NCI-H2171 treated with DMSO at 0.1 percent for 48 hours (cell line): Measurements from ENCODE around the gene RNF187.

Experiments used
- DNase-seq: peaks from one replicate; lab custom pipeline; 2025; lab: John Stamatoyannopoulos, UW

The RNF187 gene

GRCh38 chr1:228508840-228509415 is 21.7 kb downstream of the RNF187 start:
- DNase-seq, result no peak

- DNase-seq, result peak; percentile 32
Measured at GRCh38 chr1:228510101-228510802, 23.1 kb downstream of the RNF187 start.

- DNase-seq, result no peak
Measured at GRCh38 chr1:228510803-228511413, 23.7 kb downstream of the RNF187 start.

GRCh38 chr1:228511546-228512445 is 24.6 kb downstream of the RNF187 start:
- DNase-seq, result no peak

GRCh38 chr1:228512781-228513198 is 25.6 kb downstream of the RNF187 start:
- DNase-seq, result no peak

GRCh38 chr1:228513236-228513900 is 26.2 kb downstream of the RNF187 start:
- DNase-seq, result no peak

- DNase-seq, result no peak
Measured at GRCh38 chr1:228514421-228514820, 27.2 kb downstream of the RNF187 start.

- DNase-seq, result peak; percentile 51
Measured at GRCh38 chr1:228515200-228515834, 28.1 kb downstream of the RNF187 start.

- no peak for DNase-seq
Measured at GRCh38 chr1:228517655-228518054, 30.5 kb downstream of the RNF187 start.

- DNase-seq, result no peak
Measured at GRCh38 chr1:228527596-228527995, 40.4 kb downstream of the RNF187 start.

GRCh38 chr1:228528612-228529011 is 41.4 kb downstream of the RNF187 start:
- DNase-seq, result no peak

GRCh38 chr1:228530086-228530758 is 43.0 kb downstream of the RNF187 start:
- DNase-seq, result no peak

GRCh38 chr1:228530951-228531731 is 44.0 kb downstream of the RNF187 start:
- DNase-seq, result no peak

- no peak for DNase-seq
Measured at GRCh38 chr1:228538831-228539230, 51.6 kb downstream of the RNF187 start.

GRCh38 chr1:228540161-228540917 is 53.2 kb downstream of the RNF187 start:
- no peak for DNase-seq

- no peak for DNase-seq
Measured at GRCh38 chr1:228541725-228542124, 54.5 kb downstream of the RNF187 start.

GRCh38 chr1:228542376-228542775 is 55.2 kb downstream of the RNF187 start:
- no peak for DNase-seq

- no peak for DNase-seq
Measured at GRCh38 chr1:228542981-228543380, 55.8 kb downstream of the RNF187 start.

GRCh38 chr1:228543396-228543795 is 56.2 kb downstream of the RNF187 start:
- no peak for DNase-seq
